Activated naive CD4-positive, alpha-beta T cell (primary cell): ENCODE data around the gene ARRB1.
"Not testable (repeated sequence)": the region's sequence is repeated elsewhere in the genome, so short reads cannot be mapped to it uniquely, and the experiment has no call there.

Experiments used
- DNase-seq, 4 experiments: peaks; one replicate each; lab custom pipeline; 2025; lab: John Stamatoyannopoulos, UW

ARRB1 gene

GRCh38 chr11:75276186-75276585 is 75.3 kb downstream of the ARRB1 start:
- DNase-seq: no peak

- DNase-seq: peak in 2 of 4 experiments; percentile 65 to 69
These were observed 75.9 kb downstream of the ARRB1 start for GRCh38 chr11:75275581-75275980.

- DNase-seq: not testable (repeated sequence)
These were observed 76.7 kb downstream of the ARRB1 start for GRCh38 chr11:75274716-75275115.

DNA sequence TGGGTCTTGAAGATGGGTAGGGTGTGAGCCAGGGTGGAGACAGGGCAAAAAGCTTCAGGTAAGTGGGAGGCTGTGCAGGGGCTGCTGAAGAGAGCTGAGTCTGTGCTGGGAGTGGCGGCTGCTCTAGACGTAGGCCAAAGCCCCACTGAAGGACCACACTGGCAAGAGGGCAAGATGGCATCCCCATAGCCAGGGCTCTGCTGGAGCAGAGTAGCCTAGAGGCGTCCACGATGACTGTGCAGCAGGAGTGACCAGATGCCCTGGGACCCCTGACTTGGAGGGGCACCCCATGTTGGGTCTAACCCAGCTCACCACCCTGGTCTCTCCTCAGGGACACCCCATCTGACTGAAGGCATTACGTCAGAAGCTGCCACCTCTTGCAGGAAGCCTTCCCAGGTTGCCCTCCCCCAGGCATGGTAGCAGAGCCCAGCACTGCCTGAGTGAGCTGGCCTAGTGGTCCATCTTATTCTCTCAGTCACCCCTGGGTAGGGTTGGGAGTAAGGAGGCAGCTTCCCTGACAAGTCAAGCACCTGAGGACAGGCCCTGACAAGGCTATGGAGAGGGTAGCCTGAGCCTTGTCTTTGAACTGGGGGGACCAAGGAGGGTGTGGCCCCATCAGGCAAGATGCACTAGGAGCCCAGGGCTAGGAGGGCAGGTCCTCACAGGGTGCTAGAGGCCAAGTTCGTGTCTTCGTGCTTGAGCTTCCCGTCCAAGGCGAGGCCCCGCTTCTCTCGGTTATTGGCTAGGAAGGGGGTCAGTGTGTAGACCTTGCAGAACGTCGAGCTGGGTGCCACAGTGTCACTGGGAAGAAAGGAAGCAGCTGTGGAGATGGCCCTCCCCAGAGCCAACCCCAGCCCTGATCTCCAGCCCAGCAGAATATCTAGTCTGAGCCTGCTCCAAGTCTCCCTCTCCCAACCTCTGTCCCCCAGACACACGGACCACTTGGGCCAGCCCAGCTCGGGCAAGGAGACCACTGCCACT is 77.8 kb downstream of the ARRB1 start:
- DNase-seq: no peak

DNA sequence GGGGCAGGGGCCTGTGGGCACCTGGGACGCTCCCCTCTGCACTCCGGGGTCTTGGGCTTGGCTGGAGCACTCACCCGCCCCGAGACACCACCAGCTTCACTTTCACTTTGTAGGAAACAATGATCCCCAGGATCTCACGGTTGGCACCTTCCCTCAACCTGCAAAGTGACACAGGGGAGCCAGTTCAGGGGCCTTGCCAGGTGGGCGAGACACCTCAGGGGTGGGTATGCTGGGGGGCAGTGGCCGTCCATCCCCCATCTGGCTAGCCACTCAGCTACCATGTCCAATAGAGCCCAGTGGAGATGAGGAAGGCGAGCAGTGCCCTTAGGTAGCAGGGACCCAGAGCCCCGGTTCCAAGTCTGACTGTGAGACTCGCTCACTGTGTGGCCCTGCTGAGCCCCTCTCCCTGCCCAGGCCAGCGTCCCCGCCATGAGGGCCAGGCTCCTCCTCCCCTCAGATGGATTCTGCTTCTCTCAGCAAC is 78.6 kb downstream of the ARRB1 start:
- DNase-seq: no peak

DNA sequence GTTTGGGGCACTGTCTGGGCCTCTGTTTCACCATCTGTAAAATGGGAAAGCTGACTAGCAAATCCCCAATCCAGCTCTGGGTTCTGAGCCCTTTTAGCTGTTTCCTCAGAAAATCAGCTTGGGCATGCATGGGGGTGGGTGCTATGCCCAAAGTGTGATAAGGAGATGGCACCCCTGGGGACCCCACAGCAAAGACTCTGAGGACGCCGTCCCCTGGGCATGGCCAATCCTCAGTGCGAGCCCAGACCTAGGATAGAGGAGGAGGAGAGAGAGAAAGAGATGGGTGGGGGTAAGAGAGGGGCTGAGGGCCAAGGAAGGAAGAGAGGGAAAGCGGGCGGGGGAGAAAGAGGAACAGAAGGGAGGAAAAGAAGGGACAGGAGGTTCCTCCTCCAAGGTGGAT is 79.1 kb downstream of the ARRB1 start:
- DNase-seq: no peak

DNA sequence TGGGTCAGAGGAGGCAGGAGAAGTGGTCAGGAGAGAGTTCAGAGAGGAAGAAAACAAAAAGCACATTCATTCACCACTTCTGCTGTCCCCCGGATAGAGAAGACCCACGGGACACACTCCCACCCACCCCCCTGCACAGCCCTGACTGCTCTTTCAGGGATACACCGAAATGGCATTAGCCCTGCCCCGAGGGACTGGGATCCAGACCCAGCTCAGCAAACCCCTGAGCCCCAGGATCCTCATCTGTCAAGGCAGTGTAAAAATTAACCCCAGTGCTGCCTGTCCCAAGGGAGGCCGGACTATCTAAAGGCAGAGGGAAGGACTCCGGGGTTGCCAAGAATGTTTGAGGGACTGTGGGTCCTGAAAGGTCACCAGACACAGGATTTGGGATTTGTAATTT is 79.7 kb downstream of the ARRB1 start:
- DNase-seq: no peak

- DNase-seq: no peak
These were observed 80.5 kb downstream of the ARRB1 start for GRCh38 chr11:75270896-75271418.

DNA sequence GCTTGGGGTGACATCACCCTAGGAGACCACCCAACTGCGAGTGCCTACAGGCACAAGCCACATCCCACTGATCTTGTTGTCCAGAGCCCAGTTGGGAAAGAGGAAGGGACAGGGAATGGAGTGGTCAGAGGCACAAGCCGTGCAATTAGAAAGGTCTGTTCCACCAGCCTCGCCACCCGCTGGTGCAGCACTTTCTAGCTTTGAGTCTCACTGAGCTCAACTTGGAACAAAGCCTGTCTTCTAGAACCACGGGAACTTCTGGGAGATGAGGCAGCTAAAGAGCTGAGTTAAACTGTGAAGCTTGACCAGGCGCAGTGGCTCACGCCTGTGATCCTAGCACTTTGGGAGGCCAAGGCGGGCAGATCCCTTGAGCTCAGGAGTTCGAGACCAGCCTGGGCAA is 81.6 kb downstream of the ARRB1 start:
- DNase-seq: no peak

DNA sequence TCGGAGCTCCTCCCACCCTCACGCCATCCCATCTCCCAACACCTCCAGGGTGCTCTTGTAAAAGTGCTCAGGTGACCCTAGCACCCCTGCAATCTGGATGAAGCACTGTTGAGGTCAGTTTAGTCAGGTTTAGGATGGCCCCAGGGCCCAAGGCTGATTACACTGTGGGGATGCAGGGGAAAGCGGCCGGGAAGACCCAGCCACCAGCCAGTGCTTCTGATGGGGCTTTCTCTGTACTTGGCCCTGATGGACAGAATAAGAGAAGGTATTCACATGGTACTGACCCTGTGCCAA is 82.1 kb downstream of the ARRB1 start:
- DNase-seq: no peak

GRCh38 chr11:75268626-75269366 is 82.7 kb downstream of the ARRB1 start:
- no peak for DNase-seq

GRCh38 chr11:75267171-75267970 is 84.1 kb downstream of the ARRB1 start:
- no peak for DNase-seq

DNA sequence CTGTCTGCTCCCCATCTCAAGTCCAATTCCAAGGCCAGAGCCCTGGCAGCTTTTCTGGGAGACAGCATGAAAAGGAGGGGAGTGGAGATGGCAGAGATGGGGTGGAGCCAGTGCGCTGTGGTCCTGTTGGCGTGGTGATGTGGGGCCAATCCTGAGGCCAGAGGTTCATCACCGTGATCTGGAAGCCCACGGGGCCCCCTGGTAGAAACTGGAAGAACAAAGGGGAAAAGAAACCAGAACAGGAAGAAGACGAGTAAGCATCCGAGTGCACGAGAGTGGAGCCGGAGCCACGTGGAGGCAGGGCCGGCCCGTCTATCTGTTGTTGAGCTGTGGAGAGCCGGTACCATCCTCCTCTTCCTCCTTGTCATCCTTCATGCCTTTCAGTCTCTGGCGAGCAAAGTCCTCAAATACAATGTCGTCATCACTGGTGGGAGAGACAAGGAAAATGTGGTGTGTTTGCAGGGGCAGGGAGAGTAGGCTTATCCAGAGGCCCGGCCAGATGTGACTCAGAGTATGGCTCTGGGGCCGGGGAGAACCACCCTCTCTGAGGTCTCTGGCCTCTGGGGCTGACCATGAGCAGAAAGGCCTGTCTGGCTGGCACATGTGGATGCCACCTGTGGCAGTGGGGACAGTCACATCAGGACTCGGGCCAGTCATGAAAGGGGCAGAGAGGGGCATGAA is 85.5 kb downstream of the ARRB1 start:
- DNase-seq: no peak

DNA sequence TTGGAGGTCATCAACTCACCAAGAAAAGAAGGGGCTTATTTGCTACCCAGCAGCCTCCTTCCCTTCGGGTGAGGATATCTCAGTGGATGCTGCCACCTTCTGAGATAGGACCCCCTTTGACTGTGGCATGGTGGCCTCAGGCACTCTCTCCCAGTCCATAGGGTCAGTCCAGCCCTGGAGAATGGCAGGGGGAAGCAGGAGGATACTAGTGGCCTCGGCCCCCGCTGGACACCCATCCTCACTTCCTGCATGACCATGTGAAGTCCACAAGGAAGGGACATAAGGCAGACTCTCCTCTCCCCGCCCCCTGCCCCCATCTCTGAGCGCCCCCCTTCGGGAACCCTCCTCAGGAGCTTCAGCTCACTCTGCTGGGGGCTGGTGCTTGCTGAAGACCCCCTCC is 86.5 kb downstream of the ARRB1 start:
- no peak for DNase-seq

DNA sequence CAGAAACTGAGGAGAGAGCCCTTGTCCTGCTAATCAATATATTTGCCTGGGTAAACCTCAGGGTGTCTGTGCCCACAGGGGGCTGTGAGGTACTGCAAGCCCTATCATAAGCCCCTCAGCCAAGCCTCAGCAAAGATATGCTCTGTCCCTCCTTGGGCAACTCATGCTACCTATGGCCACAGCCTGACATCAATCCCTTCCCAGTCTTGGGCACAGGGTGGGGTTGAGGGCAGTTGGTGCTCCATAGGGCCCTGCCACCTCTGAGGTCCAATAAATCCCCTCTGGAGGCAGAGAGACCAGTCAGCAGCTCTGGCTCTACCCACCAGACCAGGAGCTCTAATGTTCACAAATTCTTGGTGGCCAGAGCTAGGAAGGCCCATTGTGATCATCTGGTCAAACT is 87.1 kb downstream of the ARRB1 start:
- no peak for DNase-seq

- no peak for DNase-seq
These were observed 87.5 kb downstream of the ARRB1 start for GRCh38 chr11:75263944-75264349.

- DNase-seq: no peak
These were observed 88.3 kb downstream of the ARRB1 start for GRCh38 chr11:75262961-75263852.

- DNase-seq: no peak
These were observed 89.0 kb downstream of the ARRB1 start for GRCh38 chr11:75262436-75262835.

GRCh38 chr11:75261902-75262361 is 89.5 kb downstream of the ARRB1 start:
- no peak for DNase-seq
